GM19463 (cell line): ENCODE measurements around the gene HOXC9.

Experiments used
- ATAC-seq: cut with Tn5 transposase; IDR thresholded peaks from one replicate; pipeline ENCODE4 v1.9.1; 2021; ENCODE audit warnings: mild to moderate bottlenecking, moderate library complexity; ENCODE audit not compliant: unreplicated experiment

Gene HOXC9

GRCh38 chr12:54011665-54012532 is 11.9 kb downstream of the HOXC9 start:
- no peak for ATAC-seq

DNA sequence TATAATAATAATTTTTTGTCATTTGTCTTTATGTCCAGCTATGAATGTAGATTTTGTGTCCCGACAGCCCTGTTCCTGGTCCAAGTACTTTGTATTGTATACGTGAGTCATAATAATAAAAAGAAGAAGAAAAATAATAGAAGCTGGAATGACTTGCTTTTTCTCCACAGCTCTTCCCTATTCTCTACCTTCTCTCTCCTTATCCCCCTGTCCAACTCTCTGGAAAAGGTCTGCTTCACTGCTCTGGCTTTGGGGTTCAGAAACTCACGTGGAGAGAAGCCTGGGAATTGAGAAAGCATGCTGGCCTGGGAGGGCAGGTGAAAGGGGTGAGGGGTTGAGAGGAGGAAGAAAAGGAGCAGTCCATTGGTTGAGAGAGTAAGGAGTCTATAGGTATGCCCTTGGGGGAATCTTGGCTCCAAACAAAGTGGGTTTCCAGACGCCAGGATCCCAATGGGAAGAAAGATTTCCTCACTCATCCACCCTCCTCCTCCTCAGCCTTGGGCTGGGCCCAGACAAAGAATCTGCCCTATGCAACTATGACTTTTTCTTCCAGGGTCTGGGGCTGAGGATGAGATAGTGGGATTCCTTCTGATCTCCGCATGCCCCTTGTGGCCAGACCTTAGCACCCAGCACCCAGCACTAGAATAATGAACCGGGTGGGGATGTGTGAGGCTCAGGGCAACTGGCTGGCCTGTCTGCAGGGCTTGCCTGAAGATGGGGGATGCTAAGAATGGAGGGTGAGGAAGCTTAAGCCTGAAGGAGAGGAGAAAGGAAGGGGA is 12.9 kb downstream of the HOXC9 start:
- no peak for ATAC-seq

DNA sequence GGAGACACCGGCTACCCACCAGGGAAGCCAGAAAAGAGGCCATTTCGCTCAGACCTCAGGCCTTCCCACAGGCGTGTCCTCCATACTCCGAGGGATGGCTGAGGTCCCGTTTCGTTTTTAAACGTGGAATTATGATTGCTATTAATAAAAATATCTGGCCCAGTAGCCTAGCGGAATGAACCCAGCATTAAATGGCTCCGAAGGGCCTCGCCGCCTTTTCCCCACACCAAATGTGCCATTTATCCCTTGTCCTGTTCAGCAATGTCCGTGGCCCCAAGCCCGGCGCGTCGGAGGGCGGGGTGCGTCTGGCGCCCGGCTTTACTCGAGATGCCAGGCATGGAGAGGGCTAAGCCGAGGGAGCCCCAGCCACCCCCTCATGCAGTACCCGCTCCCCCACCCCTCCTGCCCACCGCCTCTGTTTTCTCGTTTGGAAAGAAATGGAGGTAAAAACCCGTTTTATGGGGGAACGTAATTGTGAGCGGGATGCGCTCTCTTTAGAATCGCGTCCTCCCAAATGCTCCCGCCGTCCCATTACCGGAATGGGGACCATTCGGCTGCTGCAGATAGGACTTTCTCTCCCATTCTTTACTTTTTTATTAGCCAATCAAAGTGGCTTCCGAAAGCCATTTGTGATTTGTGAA is 14.5 kb downstream of the HOXC9 start:
- no peak for ATAC-seq

- ATAC-seq: no peak
These were observed 15.3 kb downstream of the HOXC9 start for GRCh38 chr12:54015018-54015931.

DNA sequence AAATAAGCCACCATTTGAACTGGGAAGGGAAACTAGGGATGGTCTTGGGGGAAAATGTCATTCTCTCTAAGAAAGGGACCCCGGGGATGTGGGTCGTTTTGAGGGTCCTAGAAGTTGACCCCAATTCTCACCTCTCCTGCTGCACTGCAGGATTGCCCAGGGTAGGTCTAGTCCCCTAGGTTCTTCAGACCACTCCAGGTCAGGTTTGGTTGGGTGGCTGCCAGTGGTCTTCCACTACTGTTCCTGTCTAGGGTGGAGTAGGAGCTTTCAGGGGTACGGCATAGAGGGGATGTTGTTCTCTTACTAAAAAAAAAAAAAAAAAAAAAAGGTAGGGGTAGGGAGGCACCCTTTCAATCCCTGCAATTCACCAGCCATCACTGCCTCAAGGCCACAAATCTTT is 16.1 kb downstream of the HOXC9 start:
- no peak for ATAC-seq

- ATAC-seq: no peak
These were observed 16.6 kb downstream of the HOXC9 start for GRCh38 chr12:54016478-54016964.

GRCh38 chr12:54017027-54017788 is 17.2 kb downstream of the HOXC9 start:
- ATAC-seq: peak; percentile 28

GRCh38 chr12:54017878-54018467 is 18.0 kb downstream of the HOXC9 start:
- ATAC-seq: peak; percentile 84

DNA sequence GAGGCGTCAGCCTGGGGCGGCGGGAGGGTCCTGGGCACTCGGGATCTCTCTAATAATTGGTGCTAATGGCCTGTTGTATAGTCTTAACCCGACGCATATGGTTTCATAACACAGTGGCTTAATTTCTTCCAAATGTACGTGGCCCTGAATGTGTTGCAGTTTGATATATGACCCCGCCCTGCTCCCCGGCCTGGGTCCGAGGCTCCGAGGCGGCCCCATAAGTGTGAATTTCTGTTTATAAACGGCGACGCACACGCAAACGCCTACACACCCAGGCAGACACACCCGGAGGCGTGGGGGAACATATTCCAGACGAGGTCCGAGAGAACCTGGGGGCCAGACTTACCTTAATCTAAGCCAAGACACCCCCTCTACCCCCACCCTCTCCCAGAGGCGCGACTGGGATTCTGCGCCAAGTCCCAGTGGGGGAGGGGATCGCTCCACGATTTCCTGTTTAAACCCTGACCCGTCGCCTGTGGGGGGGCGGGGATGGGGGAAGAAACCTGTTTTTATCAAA is 18.6 kb downstream of the HOXC9 start:
- ATAC-seq: no peak

DNA sequence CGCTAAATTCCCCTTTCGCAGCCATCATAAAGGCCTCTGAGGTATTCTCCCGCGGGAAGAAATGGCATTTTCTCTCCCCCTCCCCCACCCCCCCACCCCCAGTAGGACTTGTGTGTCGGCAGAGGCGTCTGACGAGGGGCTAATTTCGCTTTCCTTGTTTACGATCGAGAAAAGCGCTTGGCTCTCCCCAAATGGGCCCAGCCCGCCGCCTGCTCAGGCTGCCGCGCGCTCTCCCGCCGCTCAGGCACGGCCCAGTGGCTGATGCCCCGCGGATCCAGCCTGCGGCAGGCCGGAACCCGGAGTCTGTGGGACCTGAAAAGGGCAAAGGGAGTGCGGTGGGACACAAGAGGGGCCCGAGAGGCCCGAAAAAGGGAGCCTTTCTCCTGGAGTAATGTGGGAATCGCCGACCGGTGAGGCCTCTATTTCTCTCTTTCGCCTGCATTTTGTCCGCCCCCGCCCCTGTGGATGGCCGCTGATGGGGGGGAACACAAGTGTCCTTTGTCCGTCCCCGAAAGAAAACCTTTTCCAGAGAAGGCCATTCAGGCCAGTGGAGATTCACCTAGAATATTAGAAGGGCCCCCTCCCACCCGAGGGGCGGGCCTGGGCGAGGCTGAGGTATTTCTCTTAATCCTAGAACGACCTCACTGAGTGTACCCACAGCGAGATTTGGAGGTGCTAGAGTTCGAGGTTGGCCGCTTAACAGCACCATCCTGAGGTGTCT is 19.3 kb downstream of the HOXC9 start:
- no peak for ATAC-seq

DNA sequence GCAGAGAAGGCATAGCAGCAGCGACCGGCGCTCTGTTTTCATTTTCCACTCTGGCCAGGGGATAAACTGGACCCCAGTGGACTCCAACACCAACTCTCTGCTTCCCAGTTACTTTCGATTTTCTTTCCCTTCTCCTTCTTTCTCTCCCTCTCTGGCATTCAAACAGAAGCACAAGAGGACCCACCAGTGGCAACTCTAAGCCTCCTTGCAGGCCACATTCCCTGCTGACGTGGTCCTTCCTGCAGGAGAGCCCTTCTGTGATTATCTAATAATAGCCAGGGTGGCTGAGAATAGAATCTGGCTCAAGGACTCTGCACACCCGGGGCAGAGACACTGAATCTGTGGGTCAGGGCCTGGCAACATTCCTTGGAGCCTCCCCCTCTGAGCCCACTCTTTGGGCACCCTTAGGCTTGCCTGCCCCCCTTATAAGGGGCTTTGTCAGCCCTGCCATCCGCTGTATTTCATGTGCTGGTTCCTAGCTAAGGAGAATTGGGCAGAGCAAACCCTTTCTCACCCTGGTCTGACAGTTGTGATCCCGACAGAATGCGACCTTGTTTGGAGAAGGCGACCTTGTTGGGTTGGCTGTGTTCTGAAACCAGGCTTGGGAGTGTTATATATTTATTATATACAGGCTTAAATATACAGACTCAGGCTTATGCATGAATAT is 20.1 kb downstream of the HOXC9 start:
- ATAC-seq: no peak

GRCh38 chr12:54020591-54021405 is 20.8 kb downstream of the HOXC9 start:
- no peak for ATAC-seq

GRCh38 chr12:54021432-54022013 is 21.6 kb downstream of the HOXC9 start:
- no peak for ATAC-seq

DNA sequence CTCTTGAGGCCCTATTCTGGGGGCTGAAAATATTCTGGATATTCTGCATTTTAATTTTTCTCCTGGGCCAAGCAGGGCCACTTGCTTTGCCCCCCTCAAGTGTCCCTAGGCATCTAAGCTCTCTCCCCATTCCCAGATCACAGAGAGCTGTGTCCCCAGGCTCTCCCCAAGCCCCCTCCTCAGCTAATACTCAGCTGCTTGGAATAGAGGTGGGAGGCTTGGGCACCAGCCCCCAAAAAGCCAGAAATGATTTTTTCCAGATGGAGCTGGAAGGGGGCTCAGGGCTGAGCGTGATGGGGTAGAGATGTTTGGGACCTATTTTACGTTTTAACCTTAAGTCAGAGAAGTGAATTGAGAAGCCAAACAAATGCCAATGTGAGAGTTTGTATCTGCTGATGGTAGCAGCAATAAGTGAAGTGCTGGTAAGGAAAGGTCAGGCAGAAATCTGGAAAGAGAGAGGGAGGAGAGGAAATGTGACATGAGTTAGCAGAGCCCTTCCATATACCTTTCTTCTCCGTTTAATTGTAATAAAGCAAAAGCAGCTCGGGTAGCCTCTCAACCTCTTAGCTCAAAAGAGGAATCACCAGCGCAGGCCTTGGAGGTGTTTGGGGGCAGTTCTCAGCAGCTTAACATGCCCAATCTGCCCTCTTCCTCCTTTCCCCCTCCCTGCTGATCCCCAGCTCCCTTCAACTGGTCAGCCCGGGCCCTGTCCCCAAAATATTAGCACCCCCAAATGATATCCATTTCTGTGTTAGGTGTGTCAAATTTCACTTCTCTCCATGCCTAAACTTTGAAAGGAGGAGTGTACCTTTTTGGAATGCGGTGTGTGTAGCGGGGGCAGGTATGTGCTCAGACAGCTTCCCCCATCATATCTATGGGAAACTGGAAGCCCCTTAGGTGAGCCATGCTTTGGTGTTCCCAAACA is 23.3 kb downstream of the HOXC9 start:
- no peak for ATAC-seq

DNA sequence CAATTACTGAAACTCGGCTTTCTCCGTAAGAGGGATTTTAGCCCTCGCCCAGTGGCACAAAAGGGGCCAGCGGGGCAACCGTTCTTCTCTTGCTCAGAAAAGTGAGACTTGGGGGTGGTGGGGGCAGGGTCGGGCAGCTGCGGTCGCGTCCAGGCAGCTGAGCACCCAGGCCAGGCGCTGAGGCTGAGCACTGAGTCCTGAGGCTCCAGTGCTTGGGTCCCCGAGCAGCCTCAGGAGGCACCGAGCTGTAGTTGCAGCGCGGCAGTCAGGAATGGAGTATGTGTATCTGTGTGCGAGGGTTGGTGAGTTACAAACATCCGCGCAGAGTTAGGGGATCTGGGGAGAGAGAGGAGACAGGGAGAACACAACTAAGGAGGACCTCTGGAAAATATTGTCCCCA is 24.2 kb downstream of the HOXC9 start:
- ATAC-seq: no peak
